Measurements from ENCODE around the gene TAT.
"Not testable (repeated sequence)": the region's sequence is repeated elsewhere in the genome, so short reads cannot be mapped to it uniquely, and the experiment has no call there.

TAT gene

DNA sequence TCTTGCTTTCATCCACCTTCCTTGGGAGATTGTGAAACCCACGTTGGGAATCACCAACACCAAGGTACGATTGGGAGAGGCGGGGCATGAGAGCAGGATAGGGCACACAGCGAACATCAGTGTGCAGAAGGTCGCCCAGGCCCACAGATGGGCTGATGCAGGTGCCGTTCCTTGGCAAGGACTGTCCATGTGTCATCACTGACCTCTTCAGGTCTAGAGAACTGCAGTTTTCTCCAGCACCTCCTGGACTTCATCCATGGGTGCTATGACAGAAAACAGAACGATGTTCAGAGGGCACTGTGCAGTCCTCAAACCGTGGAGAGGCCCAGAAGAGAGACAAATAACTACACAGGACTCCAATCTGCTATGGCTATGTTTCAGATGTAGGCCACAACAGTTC is 23.9 kb upstream of the TAT start:
- H2AFZ ChIP-seq (ENCODE audit: low read length, unreplicated experiment): no peak overlapping the region
- no peaks in the 10 kb centered on the region for H3K36me3 ChIP-seq (ENCODE audit: insufficient read depth, low read length)
- no peak overlapping the region for H3K27ac ChIP-seq (ENCODE audit: low read depth, low read length)

DNA sequence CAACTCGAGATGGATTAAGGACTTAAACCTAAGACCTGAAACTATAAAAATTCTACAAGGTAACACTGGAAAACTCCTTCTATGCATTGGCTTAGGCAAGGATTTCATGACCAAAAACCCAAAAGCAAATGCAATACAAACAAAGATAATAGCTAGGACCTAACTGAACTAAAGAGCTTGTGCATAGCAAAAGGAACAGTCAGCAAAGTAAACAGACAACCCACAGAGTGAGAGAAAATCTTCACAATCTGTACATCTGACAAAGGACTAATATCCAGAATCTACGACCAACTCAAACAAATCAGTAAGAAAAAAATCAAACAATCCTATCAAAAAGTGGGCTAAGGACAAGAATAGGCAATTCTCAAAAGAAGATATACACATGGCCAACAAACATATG is 21.5 kb upstream of the TAT start:
- H3K27me3 ChIP-seq (ENCODE audit: insufficient read depth, low read length): peaks cover 36% of the 10 kb centered on the region
- H3K27ac ChIP-seq (ENCODE audit: low read depth, low read length); H3K79me2 ChIP-seq (ENCODE audit: control insufficient read depth, insufficient read depth, low read length, unreplicated experiment); H3K4me3 ChIP-seq (ENCODE audit: low read depth, low read length); H3K36me3 ChIP-seq (ENCODE audit: insufficient read depth, low read length); H3K4me1 ChIP-seq (ENCODE audit: control insufficient read depth, insufficient read depth, low read length, unreplicated experiment); H2AFZ ChIP-seq (ENCODE audit: low read length, unreplicated experiment): not testable (repeated sequence)

More for the DNA sequence above, 23.9 kb upstream of the TAT start:
- H3K79me2 ChIP-seq (ENCODE audit: control insufficient read depth, insufficient read depth, low read length, unreplicated experiment): no peaks in the 10 kb centered on the region
- H3K4me3 ChIP-seq (ENCODE audit: low read depth, low read length): no peak overlapping the region
- peaks cover 20% of the 10 kb centered on the region for H3K27me3 ChIP-seq (ENCODE audit: insufficient read depth, low read length)
- no peaks in the 10 kb centered on the region for H3K4me1 ChIP-seq (ENCODE audit: control insufficient read depth, insufficient read depth, low read length, unreplicated experiment)

DNA sequence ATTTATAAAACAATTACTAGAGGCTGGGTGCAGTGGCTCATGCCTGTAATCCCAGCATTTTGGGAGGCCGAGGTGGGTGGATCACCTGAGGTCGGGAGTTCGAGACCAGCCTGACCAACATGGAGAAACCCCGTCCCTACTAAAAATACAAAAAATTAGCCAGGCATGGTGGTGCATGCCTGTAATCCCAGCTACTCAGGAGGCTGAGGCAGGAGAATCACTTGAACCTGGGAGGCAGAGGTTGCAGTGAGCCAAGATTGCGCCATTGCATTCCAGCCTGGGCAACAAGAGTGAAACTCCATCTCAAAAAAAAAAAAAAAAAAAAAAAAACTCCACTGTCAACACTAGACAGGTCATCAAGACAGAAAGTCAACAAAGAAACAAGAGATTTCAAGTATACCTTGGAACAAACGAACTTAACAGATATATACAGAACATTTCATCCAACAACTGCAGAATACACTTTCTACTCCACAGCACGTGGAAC is 18.5 kb upstream of the TAT start:
- not testable (repeated sequence) for H3K4me1 ChIP-seq (ENCODE audit: control insufficient read depth, insufficient read depth, low read length, unreplicated experiment); H3K4me3 ChIP-seq (ENCODE audit: low read depth, low read length); H3K36me3 ChIP-seq (ENCODE audit: insufficient read depth, low read length); H3K79me2 ChIP-seq (ENCODE audit: control insufficient read depth, insufficient read depth, low read length, unreplicated experiment); H3K27ac ChIP-seq (ENCODE audit: low read depth, low read length); H2AFZ ChIP-seq (ENCODE audit: low read length, unreplicated experiment)
- peaks cover 64% of the 10 kb centered on the region for H3K27me3 ChIP-seq (ENCODE audit: insufficient read depth, low read length)

DNA sequence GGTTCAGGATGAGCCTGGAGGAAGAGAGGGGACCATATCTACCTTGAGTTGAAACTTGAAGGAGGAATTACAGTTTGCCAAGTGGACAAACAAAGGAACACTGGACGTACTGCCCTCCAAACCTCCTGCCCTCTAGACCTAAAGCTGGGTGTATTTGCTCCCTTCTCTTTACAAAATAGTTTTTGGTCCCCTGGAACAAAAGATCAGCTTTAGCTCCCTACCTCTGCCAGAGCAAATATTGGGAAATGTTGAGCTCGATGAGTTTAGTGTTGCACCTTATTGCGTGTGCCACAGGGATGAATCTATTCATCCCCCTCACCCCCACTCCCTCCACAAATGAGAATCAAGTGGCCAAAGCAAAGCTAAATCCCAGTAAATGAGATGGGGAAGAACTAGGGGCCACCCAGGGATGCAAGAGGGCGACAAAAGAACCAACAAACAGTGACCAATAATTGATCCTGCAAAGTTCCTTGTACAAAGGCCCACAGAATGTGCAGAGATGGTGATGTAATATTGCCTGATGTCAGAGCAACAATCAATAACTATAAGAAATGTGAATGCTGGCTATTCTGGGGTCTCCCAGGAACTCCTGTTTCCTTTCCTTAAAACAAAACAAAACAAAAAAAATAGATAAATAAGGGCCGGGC is 17.2 kb upstream of the TAT start:
- no peak overlapping the region for H3K27ac ChIP-seq (ENCODE audit: low read depth, low read length)
- no peak overlapping the region for H2AFZ ChIP-seq (ENCODE audit: low read length, unreplicated experiment)

DNA sequence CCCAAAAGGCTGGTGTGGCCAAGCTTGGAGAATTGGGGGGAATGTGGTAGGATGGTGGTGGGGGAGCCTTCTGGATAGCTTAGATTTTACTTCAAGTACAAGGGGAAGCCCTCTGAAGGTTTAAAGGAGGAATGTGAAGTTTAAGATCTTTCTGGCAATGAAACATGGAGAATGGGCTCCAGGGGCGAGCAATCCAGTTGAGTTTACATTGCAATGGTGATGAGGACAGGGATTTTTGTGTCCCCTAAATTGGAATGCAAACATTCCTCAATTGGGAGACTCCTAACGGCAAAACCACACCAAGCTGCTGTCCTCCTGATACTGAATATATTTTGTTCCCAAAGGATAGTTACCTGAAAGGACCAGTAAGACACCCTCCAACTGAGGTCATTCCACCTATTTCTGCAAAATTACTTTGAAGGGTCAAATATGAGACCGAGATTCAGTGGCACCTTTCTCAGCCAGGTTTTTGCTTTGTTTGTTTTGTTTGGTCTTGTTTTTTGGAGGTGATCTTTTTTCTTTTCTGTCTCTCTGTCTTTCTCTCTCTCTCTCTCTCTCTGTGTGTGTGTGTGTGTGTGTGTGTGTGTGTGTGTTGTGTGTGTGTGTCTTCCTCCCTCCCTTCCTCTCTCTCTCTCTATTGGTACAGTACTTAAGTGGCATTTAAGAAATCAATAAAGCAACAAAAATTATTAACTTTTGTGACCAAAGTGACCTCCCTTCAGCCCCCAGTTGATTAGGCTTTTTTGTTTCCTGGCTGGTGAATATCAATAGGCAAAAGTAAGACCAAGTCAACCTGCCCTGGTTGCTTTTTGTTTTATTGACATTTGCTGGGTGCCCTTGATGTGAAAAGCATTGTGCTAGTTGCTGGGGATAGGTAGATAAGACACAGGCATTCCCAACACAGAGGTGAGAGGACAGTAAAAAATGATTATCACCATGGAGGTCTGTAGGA is 16.4 kb upstream of the TAT start:
- no peak overlapping the region for H3K4me3 ChIP-seq (ENCODE audit: low read depth, low read length)
- H3K36me3 ChIP-seq (ENCODE audit: insufficient read depth, low read length): no peaks in the 10 kb centered on the region
- peaks cover 57% of the 10 kb centered on the region for H3K27me3 ChIP-seq (ENCODE audit: insufficient read depth, low read length)
- H2AFZ ChIP-seq (ENCODE audit: low read length, unreplicated experiment): no peak overlapping the region
- H3K4me1 ChIP-seq (ENCODE audit: control insufficient read depth, insufficient read depth, low read length, unreplicated experiment): no peaks in the 10 kb centered on the region
- no peaks in the 10 kb centered on the region for H3K79me2 ChIP-seq (ENCODE audit: control insufficient read depth, insufficient read depth, low read length, unreplicated experiment)
- H3K27ac ChIP-seq (ENCODE audit: low read depth, low read length): no peak overlapping the region

More for the DNA sequence above, 17.2 kb upstream of the TAT start:
- Histone ChIP-seq H3K36me3 (ENCODE audit: insufficient read depth, low read length) (no peaks in the 10 kb centered on the region), H3K27me3 (ENCODE audit: insufficient read depth, low read length) (peaks cover 61% of the 10 kb centered on the region), H3K79me2 (ENCODE audit: control insufficient read depth, insufficient read depth, low read length, unreplicated experiment) (no peaks in the 10 kb centered on the region), H3K4me1 (ENCODE audit: control insufficient read depth, insufficient read depth, low read length, unreplicated experiment) (no peaks in the 10 kb centered on the region), H3K4me3 (ENCODE audit: low read depth, low read length) (no peak overlapping the region)

DNA sequence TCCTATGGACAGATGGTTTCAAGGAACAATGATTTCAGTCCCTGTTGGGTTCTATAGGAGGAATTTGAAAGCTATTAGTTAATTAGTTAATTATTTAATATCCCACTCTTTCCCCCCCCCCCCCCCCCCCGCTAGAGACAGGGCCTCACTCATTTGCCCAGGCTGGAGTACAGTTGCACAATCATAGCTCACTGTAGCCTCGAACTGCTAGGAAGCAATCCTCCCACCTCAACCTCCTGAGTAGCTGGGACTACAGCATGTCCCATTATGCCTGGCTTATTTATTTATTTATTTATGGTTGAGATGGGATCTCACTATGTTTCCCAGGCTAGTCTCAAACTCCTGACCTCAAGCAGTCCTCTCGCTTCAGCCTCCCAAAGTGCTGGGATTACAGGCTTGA is 15.0 kb upstream of the TAT start:
- Histone ChIP-seq H3K27me3 (ENCODE audit: insufficient read depth, low read length) (peaks cover 64% of the 10 kb centered on the region), H3K36me3 (ENCODE audit: insufficient read depth, low read length) (no peaks in the 10 kb centered on the region), H3K4me1 (ENCODE audit: control insufficient read depth, insufficient read depth, low read length, unreplicated experiment) (no peaks in the 10 kb centered on the region), H3K4me3 (ENCODE audit: low read depth, low read length) (no peak overlapping the region), H3K79me2 (ENCODE audit: control insufficient read depth, insufficient read depth, low read length, unreplicated experiment) (no peaks in the 10 kb centered on the region), H2AFZ (ENCODE audit: low read length, unreplicated experiment) (no peak overlapping the region), H3K27ac (ENCODE audit: low read depth, low read length) (no peak overlapping the region)

DNA sequence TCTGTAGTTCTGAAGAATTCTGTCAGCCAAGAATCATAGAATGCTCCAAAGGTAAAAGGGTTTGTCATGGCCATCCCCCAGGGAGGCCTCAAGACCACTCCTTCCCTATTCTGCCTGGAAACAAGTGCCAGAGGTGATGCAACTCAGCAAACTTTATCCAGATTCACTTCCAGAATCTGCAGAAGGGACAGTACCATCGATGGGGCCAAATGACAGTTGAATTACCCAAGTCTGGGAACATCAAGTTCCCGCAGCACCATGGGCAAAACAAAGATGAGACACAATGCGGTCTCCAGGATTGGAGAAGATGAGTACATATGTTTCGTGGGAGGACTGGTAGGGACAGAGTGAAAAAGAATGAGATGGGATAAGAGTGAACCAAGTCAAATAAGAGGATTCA is 13.7 kb upstream of the TAT start:
- peaks cover 76% of the 10 kb centered on the region for H3K27me3 ChIP-seq (ENCODE audit: insufficient read depth, low read length)
- H2AFZ ChIP-seq (ENCODE audit: low read length, unreplicated experiment): no peak overlapping the region
- no peak overlapping the region for H3K27ac ChIP-seq (ENCODE audit: low read depth, low read length)

DNA sequence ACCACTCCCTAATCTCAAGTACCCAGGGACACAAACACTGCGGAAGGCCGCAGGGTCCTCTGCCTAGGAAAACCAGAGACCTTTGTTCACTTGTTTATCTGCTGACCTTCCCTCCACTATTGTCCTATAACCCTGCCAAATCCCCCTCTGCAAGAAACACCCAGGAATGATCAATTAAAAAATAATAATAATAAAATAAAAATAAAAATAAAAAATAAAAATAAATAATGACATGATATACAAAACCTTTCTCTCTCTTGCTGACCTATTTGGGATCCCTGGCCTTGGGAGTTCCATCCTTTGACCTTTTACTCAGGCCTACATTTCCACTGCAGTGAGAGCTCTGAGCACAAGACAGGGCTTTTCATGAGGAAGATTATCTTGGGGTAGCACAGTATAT is 13.2 kb upstream of the TAT start:
- not testable (repeated sequence) for H3K36me3 ChIP-seq (ENCODE audit: insufficient read depth, low read length); H2AFZ ChIP-seq (ENCODE audit: low read length, unreplicated experiment)
- H3K27me3 ChIP-seq (ENCODE audit: insufficient read depth, low read length): peaks cover 81% of the 10 kb centered on the region

More for the DNA sequence above, 13.7 kb upstream of the TAT start:
- Histone ChIP-seq H3K36me3 (ENCODE audit: insufficient read depth, low read length) (no peaks in the 10 kb centered on the region), H3K4me1 (ENCODE audit: control insufficient read depth, insufficient read depth, low read length, unreplicated experiment) (no peaks in the 10 kb centered on the region), H3K79me2 (ENCODE audit: control insufficient read depth, insufficient read depth, low read length, unreplicated experiment) (no peaks in the 10 kb centered on the region), H3K4me3 (ENCODE audit: low read depth, low read length) (no peak overlapping the region)

DNA sequence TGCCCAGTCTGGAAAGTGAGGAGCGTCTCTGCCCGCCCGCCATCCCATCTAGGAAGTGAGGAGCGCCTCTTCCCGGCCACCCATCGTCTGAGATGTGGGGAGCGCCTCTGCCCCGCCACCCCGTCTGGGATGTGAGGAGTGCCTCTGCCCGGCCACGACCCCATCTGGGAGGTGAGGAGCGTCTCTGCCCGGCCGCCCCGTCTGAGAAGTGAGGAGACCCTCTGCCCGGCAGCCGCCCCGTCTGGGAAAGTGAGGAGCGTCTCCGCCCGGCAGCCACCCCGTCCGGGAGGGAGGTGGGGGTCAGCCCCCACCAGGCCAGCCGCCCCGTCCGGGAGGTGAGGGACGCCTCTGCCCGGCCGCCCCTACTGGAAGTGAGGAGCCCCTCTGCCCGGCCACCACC is 12.4 kb upstream of the TAT start:
- H3K4me1 ChIP-seq (ENCODE audit: control insufficient read depth, insufficient read depth, low read length, unreplicated experiment); H3K36me3 ChIP-seq (ENCODE audit: insufficient read depth, low read length); H2AFZ ChIP-seq (ENCODE audit: low read length, unreplicated experiment); H3K27ac ChIP-seq (ENCODE audit: low read depth, low read length); H3K4me3 ChIP-seq (ENCODE audit: low read depth, low read length); H3K79me2 ChIP-seq (ENCODE audit: control insufficient read depth, insufficient read depth, low read length, unreplicated experiment): not testable (repeated sequence)
- peaks cover 79% of the 10 kb centered on the region for H3K27me3 ChIP-seq (ENCODE audit: insufficient read depth, low read length)

More for the DNA sequence above, 13.2 kb upstream of the TAT start:
- not testable (repeated sequence) for H3K27ac ChIP-seq (ENCODE audit: low read depth, low read length); H3K4me1 ChIP-seq (ENCODE audit: control insufficient read depth, insufficient read depth, low read length, unreplicated experiment); H3K79me2 ChIP-seq (ENCODE audit: control insufficient read depth, insufficient read depth, low read length, unreplicated experiment); H3K4me3 ChIP-seq (ENCODE audit: low read depth, low read length)

DNA sequence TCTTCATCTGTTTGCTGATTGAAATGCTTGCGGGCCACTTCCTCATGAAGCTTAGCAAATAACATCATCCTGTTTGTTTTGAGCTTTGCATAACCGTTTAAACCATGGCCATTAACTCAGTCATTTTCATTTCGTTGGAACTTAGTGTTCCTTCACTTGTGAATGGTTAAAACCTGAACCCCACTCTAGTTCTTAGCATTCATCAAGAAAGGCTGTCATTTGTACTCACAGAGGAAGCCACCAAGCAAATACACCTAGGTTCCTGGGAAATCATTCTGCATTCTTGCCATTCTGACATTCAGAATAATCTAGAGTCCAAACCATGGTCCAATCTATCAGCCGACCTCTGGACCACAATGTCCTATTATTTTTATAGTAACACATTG is 8.4 kb upstream of the TAT start:
- H3K4me3 ChIP-seq (ENCODE audit: low read depth, low read length): no peak overlapping the region
- no peak overlapping the region for H3K27ac ChIP-seq (ENCODE audit: low read depth, low read length)
- H3K4me1 ChIP-seq (ENCODE audit: control insufficient read depth, insufficient read depth, low read length, unreplicated experiment): no peaks in the 10 kb centered on the region
- H2AFZ ChIP-seq (ENCODE audit: low read length, unreplicated experiment): no peak overlapping the region
- H3K79me2 ChIP-seq (ENCODE audit: control insufficient read depth, insufficient read depth, low read length, unreplicated experiment): no peaks in the 10 kb centered on the region
- no peaks in the 10 kb centered on the region for H3K36me3 ChIP-seq (ENCODE audit: insufficient read depth, low read length)
- H3K27me3 ChIP-seq (ENCODE audit: insufficient read depth, low read length): peaks cover 67% of the 10 kb centered on the region

Data from ACC112 (cell line).